ENCODE results near the gene LRRC53. TPM values are rescaled to one million over a fixed set of nuclear protein-coding genes. Genes with fewer than 3 reads are reported as not detected.

The LRRC53 gene
- total RNA-seq, 2 experiments from 2014 or later = not detected

- intact Hi-C loops (cut with micrococcal nuclease) = no loop called here
- POLR2A ChIA-PET = no interaction called here
- Mint-ChIP-seq H3K9me3 (no peaks in the 10 kb centered on the region), H3K27ac (no peak overlapping the region), H3K36me3 (ENCODE audit: low read depth) (no peaks in the 10 kb centered on the region), H3K27me3 (peaks cover 3% of the 10 kb centered on the region), H3K4me1 (ENCODE audit: low read depth) (no peaks in the 10 kb centered on the region), H3K4me3 (no peak overlapping the region)
- ATAC-seq (no peak), DNase-seq (no peak)
- CTCF ChIA-PET = interaction anchor here (1.5 kb wide), 1 partner anchor 9 kb away, joined by 6 read pairs; no protein-coding TSS in a partner anchor
- TF ChIP-seq CTCF (IDR thresholded peaks at IDR 0.05) = no peak
Measured at GRCh38 chr1:74468982-74469603, 43.3 kb downstream of the LRRC53 start.

DNA sequence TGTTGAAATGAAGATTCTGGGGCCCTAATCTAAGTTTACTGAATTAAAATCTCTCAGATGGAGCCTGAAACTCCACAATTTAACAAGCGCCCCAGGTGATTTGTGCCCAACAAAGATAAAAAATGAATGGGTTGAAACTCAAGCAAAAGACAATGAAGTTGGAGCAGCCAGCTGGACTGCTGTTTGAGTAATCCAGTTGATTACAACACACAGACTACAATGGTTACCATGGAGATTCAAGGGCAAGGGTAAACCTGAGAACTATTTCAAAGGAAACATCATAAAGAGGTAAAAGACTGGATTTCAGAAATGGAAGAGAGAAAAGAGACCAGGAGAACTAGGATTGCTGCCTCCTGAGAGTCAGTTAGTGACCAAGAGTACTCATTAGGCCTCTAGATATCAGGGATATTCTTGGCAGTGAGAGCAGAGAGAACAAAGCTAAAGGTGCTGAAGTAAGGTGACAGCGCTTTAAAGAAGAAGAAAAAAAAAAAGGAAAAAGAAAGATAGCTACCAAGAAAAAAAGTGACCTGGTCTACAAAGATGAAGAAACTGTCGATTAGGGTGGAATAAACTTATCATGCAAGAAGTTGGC lies 44.5 kb downstream of the LRRC53 start:
- TF ChIP-seq CTCF (IDR thresholded peaks at IDR 0.05) = no peak
- no peaks in the 10 kb centered on the region for H3K9me3 Mint-ChIP-seq
- no peak overlapping the region for H3K27ac Mint-ChIP-seq
- DNase-seq = no peak
- no peaks in the 10 kb centered on the region for H3K27me3 Mint-ChIP-seq
- ChIA-PET POLR2A (no interaction called here), CTCF (no interaction called here)
- no peaks in the 10 kb centered on the region for H3K4me1 Mint-ChIP-seq (ENCODE audit: low read depth)
- no peaks in the 10 kb centered on the region for H3K36me3 Mint-ChIP-seq (ENCODE audit: low read depth)
- intact Hi-C loops (cut with micrococcal nuclease) = no loop called here
- H3K4me3 Mint-ChIP-seq = no peak overlapping the region
- no peak for ATAC-seq

GRCh38 chr1:74465193-74465681 lies 47.2 kb downstream of the LRRC53 start:
- intact Hi-C loops (cut with micrococcal nuclease) = no loop called here

GRCh38 chr1:74464037-74464436 lies 48.4 kb downstream of the LRRC53 start:
- Mint-ChIP-seq H3K4me1 (ENCODE audit: low read depth) (no peaks in the 10 kb centered on the region), H3K27ac (no peak overlapping the region), H3K27me3 (no peaks in the 10 kb centered on the region), H3K4me3 (no peak overlapping the region), H3K9me3 (no peaks in the 10 kb centered on the region), H3K36me3 (ENCODE audit: low read depth) (no peaks in the 10 kb centered on the region)
- POLR2A ChIA-PET = no interaction called here
- intact Hi-C loops (cut with micrococcal nuclease) = no loop called here
- ATAC-seq = no peak
- CTCF ChIA-PET = no interaction called here
- DNase-seq = no peak
- no peak for TF ChIP-seq CTCF (IDR thresholded peaks at IDR 0.05)

More at GRCh38 chr1:74465193-74465681, 47.2 kb downstream of the LRRC53 start:
- H3K4me1 Mint-ChIP-seq (ENCODE audit: low read depth) = no peaks in the 10 kb centered on the region
- no peak for ATAC-seq
- no peaks in the 10 kb centered on the region for H3K9me3 Mint-ChIP-seq
- DNase-seq = no peak
- no peak overlapping the region for H3K27ac Mint-ChIP-seq
- no peak for TF ChIP-seq CTCF (IDR thresholded peaks at IDR 0.05)
- CTCF ChIA-PET = no interaction called here
- H3K36me3 Mint-ChIP-seq (ENCODE audit: low read depth) = no peaks in the 10 kb centered on the region
- no peak overlapping the region for H3K4me3 Mint-ChIP-seq
- POLR2A ChIA-PET = no interaction called here
- H3K27me3 Mint-ChIP-seq = no peaks in the 10 kb centered on the region

DNA sequence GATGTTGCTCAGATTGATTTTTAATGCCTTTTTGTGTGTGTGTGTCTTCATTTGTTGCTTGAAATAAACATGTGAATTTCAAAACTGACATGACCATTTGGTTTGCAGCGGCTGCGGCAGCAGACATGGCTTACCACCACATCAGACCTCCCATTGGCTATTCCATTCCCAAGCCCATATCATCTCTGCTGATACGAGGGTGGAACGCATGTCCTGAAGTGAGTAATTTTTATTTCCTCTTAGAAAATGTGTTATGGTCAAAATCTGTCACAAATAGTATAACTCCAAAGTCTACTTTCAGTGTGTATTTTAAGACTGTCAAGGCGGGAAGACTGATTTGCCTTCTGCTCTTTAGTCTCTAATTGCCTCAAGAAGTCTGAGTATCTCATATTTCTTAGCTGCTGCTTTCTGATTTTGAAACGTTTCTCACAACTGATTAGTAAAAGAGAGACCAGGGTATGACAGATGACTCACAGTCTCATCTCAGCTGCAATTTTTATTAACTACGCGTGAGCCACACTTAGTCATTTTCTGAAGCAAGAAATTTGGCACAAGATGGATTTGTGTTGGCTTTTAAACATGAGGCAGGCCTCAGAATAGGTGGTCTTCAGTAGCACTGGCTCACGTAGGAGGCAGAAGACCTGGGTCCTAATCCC lies 49.0 kb downstream of the LRRC53 start:
- no peak for ATAC-seq
- CTCF ChIA-PET = no interaction called here
- no peak for DNase-seq
- no peaks in the 10 kb centered on the region for H3K27me3 Mint-ChIP-seq
- no peaks in the 10 kb centered on the region for H3K9me3 Mint-ChIP-seq
- no peaks in the 10 kb centered on the region for H3K4me1 Mint-ChIP-seq (ENCODE audit: low read depth)
- no peak overlapping the region for H3K4me3 Mint-ChIP-seq
- POLR2A ChIA-PET = no interaction called here
- TF ChIP-seq CTCF (IDR thresholded peaks at IDR 0.05) = no peak
- no peak overlapping the region for H3K27ac Mint-ChIP-seq
- H3K36me3 Mint-ChIP-seq (ENCODE audit: low read depth) = no peaks in the 10 kb centered on the region
- intact Hi-C loops (cut with micrococcal nuclease) = no loop called here

Measured in activated CD8-positive, alpha-beta T cell treated with anti-CD3 and anti-CD28 coated beads for 36 hours (primary cell).